ENCODE data around the gene CCM2. TPM values are rescaled to one million over a fixed set of nuclear protein-coding genes. Genes with fewer than 3 reads are reported as not detected.

The CCM2 gene
- total RNA-seq, 1 donor from 2014 or later: 47.8 TPM

- no peaks in the 10 kb centered on the region for H3K9me3 Mint-ChIP-seq (ENCODE audit: low read depth)
- H3K36me3 Mint-ChIP-seq (ENCODE audit: low read depth): no peaks in the 10 kb centered on the region
- H3K4me3 Mint-ChIP-seq (ENCODE audit: unreplicated experiment): no peak overlapping the region
- no peak for TF ChIP-seq CTCF (IDR thresholded peaks at IDR 0.05)
- H3K27ac Mint-ChIP-seq (ENCODE audit: unreplicated experiment): no peak overlapping the region
- peaks cover 2% of the 10 kb centered on the region for H3K4me1 Mint-ChIP-seq (ENCODE audit: low read depth)
- DNase-seq (ENCODE audit: low spot score): no peak
- H3K27me3 Mint-ChIP-seq (ENCODE audit: low read depth): no peaks in the 10 kb centered on the region
These were observed 4.2 kb upstream of the CCM2 start for GRCh38 chr7:44995555-44996493.

GRCh38 chr7:44998153-44998871, 1.7 kb upstream of the CCM2 start:
- peak overlapping the region; percentile 86 for H3K27ac Mint-ChIP-seq (ENCODE audit: unreplicated experiment)
- H3K4me3 Mint-ChIP-seq (ENCODE audit: unreplicated experiment): peak overlapping the region; percentile 90

GRCh38 chr7:44999245-45000092, 532 bp upstream of the CCM2 start:
- Mint-ChIP-seq H3K27me3 (ENCODE audit: low read depth) (no peaks in the 10 kb centered on the region), H3K9me3 (ENCODE audit: low read depth) (no peaks in the 10 kb centered on the region), H3K4me3 (ENCODE audit: unreplicated experiment) (peak overlapping the region; percentile 90), H3K27ac (ENCODE audit: unreplicated experiment) (peak overlapping the region; percentile 95), H3K4me1 (ENCODE audit: low read depth) (peaks cover 16% of the 10 kb centered on the region), H3K36me3 (ENCODE audit: low read depth) (no peaks in the 10 kb centered on the region)
- TF ChIP-seq CTCF (IDR thresholded peaks at IDR 0.05): peak; percentile 55
- DNase-seq (ENCODE audit: low spot score): peak; percentile 100

More at GRCh38 chr7:44998153-44998871, 1.7 kb upstream of the CCM2 start:
- Mint-ChIP-seq H3K36me3 (ENCODE audit: low read depth) (no peaks in the 10 kb centered on the region), H3K9me3 (ENCODE audit: low read depth) (no peaks in the 10 kb centered on the region), H3K27me3 (ENCODE audit: low read depth) (no peaks in the 10 kb centered on the region), H3K4me1 (ENCODE audit: low read depth) (peaks cover 14% of the 10 kb centered on the region)
- no peak for TF ChIP-seq CTCF (IDR thresholded peaks at IDR 0.05)
- DNase-seq (ENCODE audit: low spot score): no peak

GRCh38 chr7:45001138-45001694, 1.2 kb downstream of the CCM2 start:
- H3K27ac Mint-ChIP-seq (ENCODE audit: unreplicated experiment): peak overlapping the region; percentile 85
- no peaks in the 10 kb centered on the region for H3K9me3 Mint-ChIP-seq (ENCODE audit: low read depth)
- H3K4me1 Mint-ChIP-seq (ENCODE audit: low read depth): peaks cover 16% of the 10 kb centered on the region
- no peak for TF ChIP-seq CTCF (IDR thresholded peaks at IDR 0.05)
- H3K4me3 Mint-ChIP-seq (ENCODE audit: unreplicated experiment): peak overlapping the region; percentile 90
- H3K36me3 Mint-ChIP-seq (ENCODE audit: low read depth): no peaks in the 10 kb centered on the region
- DNase-seq (ENCODE audit: low spot score): no peak
- H3K27me3 Mint-ChIP-seq (ENCODE audit: low read depth): no peaks in the 10 kb centered on the region
